ENCODE results near the gene KIAA1191. TPM values are rescaled to one million over a fixed set of nuclear protein-coding genes. Genes with fewer than 3 reads are reported as not detected.

Gene KIAA1191
- total RNA-seq, 1 donor from 2014 or later: 160 TPM

- peak; percentile 20 for DNase-seq (ENCODE audit: extremely low read depth, low read depth, low spot score)
These were observed 27.9 kb upstream of the KIAA1191 start for GRCh38 chr5:176389135-176390123.

GRCh38 chr5:176388444-176389134, 27.0 kb upstream of the KIAA1191 start, which contains the start of the genes HIGD2A and NOP16:
Gene HIGD2A (plus strand): TSS chr5:176388751. CDS start chr5:176388820, 69 bp downstream.
Gene NOP16 (minus strand): TSS chr5:176388598. CDS start chr5:176388539, 59 bp downstream.
- peak; percentile 94 for DNase-seq (ENCODE audit: extremely low read depth, low read depth, low spot score)

GRCh38 chr5:176388003-176388443, 26.5 kb upstream of the KIAA1191 start:
- no peak for DNase-seq (ENCODE audit: extremely low read depth, low read depth, low spot score)

DNA sequence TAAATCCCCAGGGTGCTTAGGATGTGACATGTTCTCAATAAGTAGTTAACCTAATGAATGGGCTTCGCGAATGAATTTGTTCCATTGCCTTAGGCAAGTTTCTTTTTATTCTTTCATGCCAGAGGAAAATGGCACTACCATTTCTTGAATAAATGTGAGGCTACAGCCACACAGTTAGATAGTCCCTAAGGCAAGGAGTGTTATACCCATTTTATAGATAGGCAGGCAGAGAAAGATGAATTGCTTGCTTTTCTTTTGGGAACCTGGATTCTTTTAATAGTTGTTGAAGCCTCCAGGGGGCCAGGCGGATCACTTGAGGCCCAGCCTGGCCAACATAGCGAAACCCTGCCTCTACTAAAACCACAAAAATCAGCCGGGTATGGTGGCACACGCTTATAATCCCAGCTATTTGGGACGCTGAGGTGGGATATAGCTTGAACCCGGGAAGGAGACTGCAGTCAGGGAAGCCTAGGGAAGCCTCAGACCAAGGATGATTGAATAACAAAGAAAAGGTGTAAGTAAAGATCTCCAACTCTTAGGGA, 25.9 kb upstream of the KIAA1191 start:
- no peak for DNase-seq (ENCODE audit: extremely low read depth, low read depth, low spot score)

GRCh38 chr5:176386491-176386890, 24.9 kb upstream of the KIAA1191 start:
- no peak for DNase-seq (ENCODE audit: extremely low read depth, low read depth, low spot score)

DNA sequence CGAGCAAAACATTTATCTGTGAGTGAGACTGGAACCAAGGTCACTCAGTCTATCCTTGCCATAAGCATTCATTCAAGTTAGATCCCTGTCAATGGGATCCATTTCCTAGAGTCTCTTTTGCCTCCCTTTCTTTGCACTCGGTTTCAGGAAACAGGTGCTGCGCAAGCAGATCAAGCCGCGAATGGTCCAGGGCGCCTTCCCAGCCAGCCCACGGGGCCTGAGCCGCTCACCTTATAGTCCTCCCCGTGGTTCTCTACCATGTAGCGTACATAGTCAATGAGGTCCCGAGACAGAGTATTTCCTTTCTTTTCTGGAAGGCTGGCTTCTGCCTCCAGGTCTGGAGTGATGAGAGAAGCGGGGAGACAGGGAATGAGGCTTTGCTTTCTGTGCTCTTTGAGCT, 23.4 kb upstream of the KIAA1191 start:
- no peak for DNase-seq (ENCODE audit: extremely low read depth, low read depth, low spot score)

GRCh38 chr5:176384366-176384930, 22.9 kb upstream of the KIAA1191 start:
- DNase-seq (ENCODE audit: extremely low read depth, low read depth, low spot score): no peak

- DNase-seq (ENCODE audit: extremely low read depth, low read depth, low spot score): no peak
These were observed 22.4 kb upstream of the KIAA1191 start for GRCh38 chr5:176383961-176384360.

- no peak for DNase-seq (ENCODE audit: extremely low read depth, low read depth, low spot score)
These were observed 21.8 kb upstream of the KIAA1191 start for GRCh38 chr5:176383248-176383905.

DNA sequence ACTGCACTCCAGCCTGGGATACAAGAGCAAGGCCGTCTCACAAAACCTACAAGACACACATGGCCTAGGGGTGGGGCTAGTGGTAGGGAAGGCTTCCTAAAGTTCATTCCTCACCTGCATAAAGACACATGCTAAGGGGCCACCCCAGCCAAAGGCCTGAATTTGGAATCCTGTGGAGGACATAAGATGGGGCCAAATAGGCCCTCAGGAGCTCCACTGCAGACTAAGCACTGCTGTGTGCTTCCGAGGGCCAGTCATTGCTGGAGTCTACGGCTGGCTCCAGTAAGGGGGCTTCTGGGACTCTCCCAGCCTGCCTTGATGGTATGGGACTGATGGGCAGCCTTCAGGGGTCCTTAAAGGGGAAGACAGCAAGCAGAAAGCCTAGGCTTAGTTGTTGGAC, 21.2 kb upstream of the KIAA1191 start:
- DNase-seq (ENCODE audit: extremely low read depth, low read depth, low spot score): no peak

- DNase-seq (ENCODE audit: extremely low read depth, low read depth, low spot score): no peak
These were observed 20.4 kb upstream of the KIAA1191 start for GRCh38 chr5:176381979-176382378.

- no peak for DNase-seq (ENCODE audit: extremely low read depth, low read depth, low spot score)
These were observed 19.9 kb upstream of the KIAA1191 start for GRCh38 chr5:176381423-176381822.

DNA sequence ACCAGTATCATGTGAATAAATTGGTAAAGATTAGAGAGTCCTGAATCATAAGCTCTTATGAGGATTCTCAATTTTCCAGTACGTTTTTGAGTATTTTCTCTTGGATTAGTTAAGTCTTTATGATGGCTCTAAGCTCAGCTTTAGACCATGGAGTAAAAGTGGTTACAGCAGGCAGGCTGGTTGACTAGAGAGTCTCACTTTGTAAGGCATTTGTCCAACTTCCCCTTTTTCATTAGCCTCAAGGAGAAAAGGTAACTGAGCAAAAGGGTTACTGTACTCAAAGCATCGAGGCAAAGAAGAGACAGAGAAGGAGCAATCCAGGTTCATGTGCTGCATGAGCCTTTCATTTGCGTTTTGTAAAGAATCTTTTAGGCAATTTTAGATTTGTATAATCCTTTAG, 18.3 kb upstream of the KIAA1191 start:
- DNase-seq (ENCODE audit: extremely low read depth, low read depth, low spot score): no peak

GRCh38 chr5:176373100-176373818, 11.7 kb upstream of the KIAA1191 start:
- no peak for DNase-seq (ENCODE audit: extremely low read depth, low read depth, low spot score)

DNA sequence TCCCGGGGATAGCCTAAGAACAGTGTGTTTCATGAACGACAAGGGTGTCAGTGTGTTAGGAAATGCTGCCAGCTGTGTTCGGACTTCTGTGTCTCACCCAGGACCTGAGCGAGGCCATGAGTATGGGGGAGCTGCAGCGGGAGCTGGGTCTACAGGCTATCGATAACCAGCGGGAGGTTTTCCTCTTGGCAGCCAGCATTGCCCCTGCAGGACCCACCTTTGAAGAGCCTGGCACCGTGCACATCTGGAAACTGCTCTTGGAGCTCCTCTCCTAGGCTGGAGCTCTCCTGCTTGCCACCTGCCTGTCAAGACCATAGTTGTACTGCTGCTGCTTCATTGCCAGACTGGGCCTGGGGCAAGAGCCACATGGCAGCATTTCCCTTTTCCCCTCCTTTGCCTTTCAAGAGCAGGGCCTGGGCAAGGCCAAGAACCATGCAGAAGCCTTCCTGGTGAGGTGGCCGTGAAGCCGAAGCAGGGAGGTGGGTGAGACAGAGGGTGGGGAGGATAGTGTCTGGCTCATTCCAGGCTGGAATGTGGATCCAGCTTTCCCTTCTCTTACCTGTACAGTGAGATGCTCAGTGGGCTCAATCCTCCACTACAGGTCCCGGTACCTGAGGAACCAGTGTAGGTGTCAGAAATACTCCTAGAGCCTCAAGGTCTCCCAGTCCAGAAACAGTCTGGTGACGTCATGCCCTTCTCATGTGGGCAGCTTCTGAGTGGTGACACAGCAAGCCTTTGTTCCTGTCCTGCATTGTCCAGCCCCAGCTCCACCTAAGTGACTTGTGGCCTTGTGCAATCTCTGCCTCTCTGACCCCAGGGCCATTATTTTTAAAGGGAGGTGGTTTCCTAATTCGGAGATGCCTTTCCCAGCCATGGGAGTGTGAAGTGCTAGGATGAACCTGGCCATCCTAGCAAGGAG, 10.3 kb upstream of the KIAA1191 start:
- DNase-seq (ENCODE audit: extremely low read depth, low read depth, low spot score): no peak

GRCh38 chr5:176369934-176370711, 8.6 kb upstream of the KIAA1191 start:
- DNase-seq (ENCODE audit: extremely low read depth, low read depth, low spot score): no peak

- no peak for DNase-seq (ENCODE audit: extremely low read depth, low read depth, low spot score)
These were observed 7.2 kb upstream of the KIAA1191 start for GRCh38 chr5:176368726-176369125.

All from glomerular endothelial cell (primary cell).